ENCODE results near the gene PTPN14.
"Not testable (repeated sequence)": the region's sequence is repeated elsewhere in the genome, so short reads cannot be mapped to it uniquely, and the experiment has no call there.

The PTPN14 gene

GRCh38 chr1:214579183-214579582, 27.8 kb upstream of the PTPN14 start:
- no peaks in the 10 kb centered on the region for H3K4me1 Mint-ChIP-seq
- CTCF ChIA-PET: interaction anchor here (2.3 to 11.6 kb wide), 2 partner anchors 191 to 248 kb away, joined by 6 to 252 read pairs; no protein-coding TSS in a partner anchor
- peaks cover 6% of the 10 kb centered on the region for H3K36me3 Mint-ChIP-seq
- H3K4me3 Mint-ChIP-seq: no peak overlapping the region
- H3K27ac Mint-ChIP-seq: no peak overlapping the region
- DNase-seq: no peak
- H3K9me3 Mint-ChIP-seq: peaks cover 17% of the 10 kb centered on the region
- H3K27me3 Mint-ChIP-seq: peaks cover 5% of the 10 kb centered on the region

GRCh38 chr1:214576120-214576519, 24.7 kb upstream of the PTPN14 start:
- Mint-ChIP-seq H3K27me3 (peaks cover 16% of the 10 kb centered on the region), H3K9me3 (peaks cover 17% of the 10 kb centered on the region)
- not testable (repeated sequence) for H3K36me3 Mint-ChIP-seq, H3K4me3 Mint-ChIP-seq, DNase-seq, H3K27ac Mint-ChIP-seq, H3K4me1 Mint-ChIP-seq
- CTCF ChIA-PET: interaction anchor here (1.8 kb wide), 1 partner anchor 9 kb away, joined by 5 read pairs; no protein-coding TSS in a partner anchor

- Mint-ChIP-seq H3K27ac (no peak overlapping the region), H3K4me3 (no peak overlapping the region), H3K36me3 (peaks cover 6% of the 10 kb centered on the region), H3K9me3 (peaks cover 17% of the 10 kb centered on the region), H3K4me1 (no peaks in the 10 kb centered on the region), H3K27me3 (peaks cover 18% of the 10 kb centered on the region)
- CTCF ChIA-PET: interaction anchor here (0.7 to 1.8 kb wide), 3 partner anchors 10 to 1158 kb away, joined by 3 to 5 read pairs (median 5); no protein-coding TSS in a partner anchor
- no peak for DNase-seq
These were observed 23.4 kb upstream of the PTPN14 start for GRCh38 chr1:214574598-214575411.

GRCh38 chr1:214573386-214574318, 22.2 kb upstream of the PTPN14 start:
- no peak overlapping the region for H3K27ac Mint-ChIP-seq
- CTCF ChIA-PET: interaction anchor here (0.7 to 1.0 kb wide), 2 partner anchors 242 to 1160 kb away, joined by 3 to 5 read pairs; no protein-coding TSS in a partner anchor
- no peaks in the 10 kb centered on the region for H3K4me1 Mint-ChIP-seq
- peaks cover 26% of the 10 kb centered on the region for H3K27me3 Mint-ChIP-seq
- peaks cover 17% of the 10 kb centered on the region for H3K9me3 Mint-ChIP-seq
- no peak for DNase-seq
- H3K4me3 Mint-ChIP-seq: no peak overlapping the region
- H3K36me3 Mint-ChIP-seq: peaks cover 6% of the 10 kb centered on the region

- H3K36me3 Mint-ChIP-seq: peaks cover 6% of the 10 kb centered on the region
These were observed 19.9 kb upstream of the PTPN14 start for GRCh38 chr1:214571281-214571680.

GRCh38 chr1:214570442-214570841, 19.0 kb upstream of the PTPN14 start:
- H3K27ac Mint-ChIP-seq: no peak overlapping the region
- DNase-seq: no peak
- CTCF ChIA-PET: no interaction called here
- no peak overlapping the region for H3K4me3 Mint-ChIP-seq
- peaks cover 21% of the 10 kb centered on the region for H3K27me3 Mint-ChIP-seq
- no peaks in the 10 kb centered on the region for H3K4me1 Mint-ChIP-seq
- H3K9me3 Mint-ChIP-seq: no peaks in the 10 kb centered on the region
- H3K36me3 Mint-ChIP-seq: no peaks in the 10 kb centered on the region

More at GRCh38 chr1:214571281-214571680, 19.9 kb upstream of the PTPN14 start:
- CTCF ChIA-PET: interaction anchor here (1.5 kb wide), 1 partner anchor 14 kb away, joined by 5 read pairs; no protein-coding TSS in a partner anchor
- DNase-seq: no peak
- Mint-ChIP-seq H3K4me1 (no peaks in the 10 kb centered on the region), H3K4me3 (no peak overlapping the region), H3K27me3 (peaks cover 21% of the 10 kb centered on the region), H3K9me3 (peaks cover 6% of the 10 kb centered on the region), H3K27ac (no peak overlapping the region)

- Mint-ChIP-seq H3K4me1 (no peaks in the 10 kb centered on the region), H3K4me3 (no peak overlapping the region), H3K27ac (no peak overlapping the region), H3K27me3 (peaks cover 21% of the 10 kb centered on the region), H3K9me3 (no peaks in the 10 kb centered on the region), H3K36me3 (no peaks in the 10 kb centered on the region)
- no peak for DNase-seq
- CTCF ChIA-PET: no interaction called here
These were observed 18.1 kb upstream of the PTPN14 start for GRCh38 chr1:214569357-214570004.

- no peak for DNase-seq
- H3K4me3 Mint-ChIP-seq: no peak overlapping the region
- no peaks in the 10 kb centered on the region for H3K36me3 Mint-ChIP-seq
- no peak overlapping the region for H3K27ac Mint-ChIP-seq
- H3K4me1 Mint-ChIP-seq: no peaks in the 10 kb centered on the region
- CTCF ChIA-PET: no interaction called here
- H3K27me3 Mint-ChIP-seq: peaks cover 23% of the 10 kb centered on the region
- no peaks in the 10 kb centered on the region for H3K9me3 Mint-ChIP-seq
These were observed 16.9 kb upstream of the PTPN14 start for GRCh38 chr1:214568328-214568727.

GRCh38 chr1:214567481-214567980, 16.1 kb upstream of the PTPN14 start:
- H3K36me3 Mint-ChIP-seq: no peaks in the 10 kb centered on the region
- CTCF ChIA-PET: interaction anchor here (1.6 kb wide), 1 partner anchor 235 kb away, joined by 5 read pairs; no protein-coding TSS in a partner anchor
- H3K9me3 Mint-ChIP-seq: no peaks in the 10 kb centered on the region
- no peaks in the 10 kb centered on the region for H3K4me1 Mint-ChIP-seq
- no peak overlapping the region for H3K27ac Mint-ChIP-seq
- no peak for DNase-seq
- peaks cover 18% of the 10 kb centered on the region for H3K27me3 Mint-ChIP-seq
- no peak overlapping the region for H3K4me3 Mint-ChIP-seq

- Mint-ChIP-seq H3K27ac (no peak overlapping the region), H3K4me3 (no peak overlapping the region), H3K36me3 (no peaks in the 10 kb centered on the region), H3K9me3 (no peaks in the 10 kb centered on the region), H3K27me3 (peaks cover 14% of the 10 kb centered on the region), H3K4me1 (no peaks in the 10 kb centered on the region)
- DNase-seq: no peak
- CTCF ChIA-PET: interaction anchor here (1.6 kb wide), 1 partner anchor 234 kb away, joined by 5 read pairs; no protein-coding TSS in a partner anchor
These were observed 15.0 kb upstream of the PTPN14 start for GRCh38 chr1:214566158-214567104.

- no peaks in the 10 kb centered on the region for H3K4me1 Mint-ChIP-seq
- no peaks in the 10 kb centered on the region for H3K9me3 Mint-ChIP-seq
These were observed 13.9 kb upstream of the PTPN14 start for GRCh38 chr1:214565310-214565709.

GRCh38 chr1:214563881-214564280, 12.5 kb upstream of the PTPN14 start:
- DNase-seq: no peak
- Mint-ChIP-seq H3K9me3 (no peaks in the 10 kb centered on the region), H3K36me3 (no peaks in the 10 kb centered on the region), H3K4me1 (no peaks in the 10 kb centered on the region), H3K27me3 (peaks cover 15% of the 10 kb centered on the region), H3K27ac (no peak overlapping the region), H3K4me3 (no peak overlapping the region)
- CTCF ChIA-PET: interaction anchor here (1.2 to 1.6 kb wide), 2 partner anchors 21 to 230 kb away, joined by 4 read pairs; no protein-coding TSS in a partner anchor

More at GRCh38 chr1:214565310-214565709, 13.9 kb upstream of the PTPN14 start:
- Mint-ChIP-seq H3K27ac (no peak overlapping the region), H3K4me3 (no peak overlapping the region), H3K36me3 (no peaks in the 10 kb centered on the region), H3K27me3 (peaks cover 21% of the 10 kb centered on the region)
- CTCF ChIA-PET: no interaction called here
- no peak for DNase-seq
